Measurements from ENCODE around the gene THBS3. TPM values are rescaled to one million over a fixed set of nuclear protein-coding genes. Genes with fewer than 3 reads are reported as not detected.
A peak's percentile ranks its signal among the peaks of the same experiment; 100 is the strongest.

THBS3 gene
- total and polyA plus RNA-seq, 2 of the 13 experiments (the other 11 are each of a cell fraction or from before 2014, with no cell fraction given), result 0.86 to 3.6 TPM

DNA sequence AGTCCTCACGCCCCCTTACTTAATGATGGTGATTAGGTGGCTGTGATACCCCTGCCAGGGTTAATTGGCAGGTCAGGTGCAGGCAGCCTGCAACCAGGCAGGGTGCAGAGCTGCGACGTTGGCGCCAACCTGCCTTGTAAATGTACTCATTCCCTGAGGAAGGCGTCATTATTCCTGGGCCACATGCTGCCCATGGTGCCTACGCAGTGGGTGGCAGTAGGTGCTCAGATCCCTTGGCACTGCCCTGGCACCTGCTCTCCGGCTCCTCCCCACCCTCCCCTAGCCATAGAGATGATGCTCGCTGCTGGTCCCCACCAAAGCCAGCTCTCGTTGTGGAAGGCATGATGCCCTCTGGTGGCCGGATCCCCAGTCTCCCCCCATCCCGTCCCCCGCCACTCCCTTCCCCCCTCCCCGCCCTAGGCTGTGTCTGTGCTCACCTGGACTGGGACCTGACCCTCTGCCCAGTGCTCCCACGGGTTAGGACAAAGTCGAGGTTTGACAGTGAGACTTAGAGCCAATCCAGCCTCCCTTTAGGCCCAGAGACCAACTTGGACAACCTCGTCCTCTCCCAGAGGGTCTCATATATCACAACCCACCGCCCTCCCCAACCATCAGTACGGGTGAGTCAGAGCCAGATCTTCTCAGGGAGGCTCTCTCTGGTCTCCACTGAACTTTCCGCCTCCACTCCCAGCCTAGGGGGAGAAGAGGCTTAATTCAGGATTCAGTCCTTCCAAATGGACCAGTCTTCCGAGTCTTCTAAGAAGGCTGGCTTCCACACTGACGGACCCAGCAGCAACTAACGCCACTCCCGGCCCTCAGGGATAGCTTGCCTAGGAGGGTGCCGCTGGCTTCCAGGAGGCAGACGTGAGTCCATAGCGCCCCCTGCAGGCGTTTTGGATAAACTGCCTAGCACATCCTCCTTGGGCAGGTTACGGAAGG lies 40.3 kb downstream of the THBS3 start (continued):
- TF ChIP-seq, protein P1, sequence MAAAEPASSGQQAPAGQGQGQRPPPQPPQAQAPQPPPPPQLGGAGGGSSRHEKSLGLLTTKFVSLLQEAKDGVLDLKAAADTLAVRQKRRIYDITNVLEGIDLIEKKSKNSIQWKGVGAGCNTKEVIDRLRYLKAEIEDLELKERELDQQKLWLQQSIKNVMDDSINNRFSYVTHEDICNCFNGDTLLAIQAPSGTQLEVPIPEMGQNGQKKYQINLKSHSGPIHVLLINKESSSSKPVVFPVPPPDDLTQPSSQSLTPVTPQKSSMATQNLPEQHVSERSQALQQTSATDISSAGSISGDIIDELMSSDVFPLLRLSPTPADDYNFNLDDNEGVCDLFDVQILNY (CRISPR knock-in tag; conservative IDR thresholded peaks at IDR 0.05), result no peak
- TF ChIP-seq ZNF430 (CRISPR knock-in tag; IDR thresholded peaks at IDR 0.05), result no peak
- TF ChIP-seq, protein P2, sequence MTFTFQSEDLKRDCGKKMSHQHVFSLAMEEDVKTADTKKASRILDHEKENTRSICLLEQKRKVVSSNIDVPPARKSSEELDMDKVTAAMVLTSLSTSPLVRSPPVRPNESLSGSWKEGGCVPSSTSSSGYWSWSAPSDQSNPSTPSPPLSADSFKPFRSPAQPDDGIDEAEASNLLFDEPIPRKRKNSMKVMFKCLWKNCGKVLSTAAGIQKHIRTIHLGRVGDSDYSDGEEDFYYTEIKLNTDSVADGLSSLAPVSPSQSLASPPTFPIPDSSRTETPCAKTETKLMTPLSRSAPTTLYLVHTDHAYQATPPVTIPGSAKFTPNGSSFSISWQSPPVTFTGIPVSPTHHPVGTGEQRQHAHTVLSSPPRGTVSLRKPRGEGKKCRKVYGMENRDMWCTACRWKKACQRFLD (CRISPR knock-in tag; IDR thresholded peaks at IDR 0.05; ENCODE audit: borderline replicate concordance), result no peak
- no peak for TF ChIP-seq ELF4 (CRISPR knock-in tag; IDR thresholded peaks at IDR 0.05; ENCODE audit: borderline replicate concordance)
- TF ChIP-seq ZNF446 (CRISPR knock-in tag; IDR thresholded peaks at IDR 0.05), result no peak
- TF ChIP-seq NFIC (IDR thresholded peaks at IDR 0.05; ENCODE audit: low read length), result no peak
- TF ChIP-seq ZNF761 (CRISPR knock-in tag; conservative IDR thresholded peaks at IDR 0.05), result no peak
- 0 out of 2 replicates have a peak, but pooled peaks have one; percentile 36 for TF ChIP-seq HDAC2 (CRISPR knock-in tag; IDR thresholded peaks at IDR 0.05)
- no peak for TF ChIP-seq NFYC (CRISPR knock-in tag; IDR thresholded peaks at IDR 0.05)
- no peak for TF ChIP-seq FOXA1 (IDR thresholded peaks at IDR 0.05)
- no peak for TF ChIP-seq FOXA1 (CRISPR knock-in tag; IDR thresholded peaks at IDR 0.05)
- TF ChIP-seq, protein P3, sequence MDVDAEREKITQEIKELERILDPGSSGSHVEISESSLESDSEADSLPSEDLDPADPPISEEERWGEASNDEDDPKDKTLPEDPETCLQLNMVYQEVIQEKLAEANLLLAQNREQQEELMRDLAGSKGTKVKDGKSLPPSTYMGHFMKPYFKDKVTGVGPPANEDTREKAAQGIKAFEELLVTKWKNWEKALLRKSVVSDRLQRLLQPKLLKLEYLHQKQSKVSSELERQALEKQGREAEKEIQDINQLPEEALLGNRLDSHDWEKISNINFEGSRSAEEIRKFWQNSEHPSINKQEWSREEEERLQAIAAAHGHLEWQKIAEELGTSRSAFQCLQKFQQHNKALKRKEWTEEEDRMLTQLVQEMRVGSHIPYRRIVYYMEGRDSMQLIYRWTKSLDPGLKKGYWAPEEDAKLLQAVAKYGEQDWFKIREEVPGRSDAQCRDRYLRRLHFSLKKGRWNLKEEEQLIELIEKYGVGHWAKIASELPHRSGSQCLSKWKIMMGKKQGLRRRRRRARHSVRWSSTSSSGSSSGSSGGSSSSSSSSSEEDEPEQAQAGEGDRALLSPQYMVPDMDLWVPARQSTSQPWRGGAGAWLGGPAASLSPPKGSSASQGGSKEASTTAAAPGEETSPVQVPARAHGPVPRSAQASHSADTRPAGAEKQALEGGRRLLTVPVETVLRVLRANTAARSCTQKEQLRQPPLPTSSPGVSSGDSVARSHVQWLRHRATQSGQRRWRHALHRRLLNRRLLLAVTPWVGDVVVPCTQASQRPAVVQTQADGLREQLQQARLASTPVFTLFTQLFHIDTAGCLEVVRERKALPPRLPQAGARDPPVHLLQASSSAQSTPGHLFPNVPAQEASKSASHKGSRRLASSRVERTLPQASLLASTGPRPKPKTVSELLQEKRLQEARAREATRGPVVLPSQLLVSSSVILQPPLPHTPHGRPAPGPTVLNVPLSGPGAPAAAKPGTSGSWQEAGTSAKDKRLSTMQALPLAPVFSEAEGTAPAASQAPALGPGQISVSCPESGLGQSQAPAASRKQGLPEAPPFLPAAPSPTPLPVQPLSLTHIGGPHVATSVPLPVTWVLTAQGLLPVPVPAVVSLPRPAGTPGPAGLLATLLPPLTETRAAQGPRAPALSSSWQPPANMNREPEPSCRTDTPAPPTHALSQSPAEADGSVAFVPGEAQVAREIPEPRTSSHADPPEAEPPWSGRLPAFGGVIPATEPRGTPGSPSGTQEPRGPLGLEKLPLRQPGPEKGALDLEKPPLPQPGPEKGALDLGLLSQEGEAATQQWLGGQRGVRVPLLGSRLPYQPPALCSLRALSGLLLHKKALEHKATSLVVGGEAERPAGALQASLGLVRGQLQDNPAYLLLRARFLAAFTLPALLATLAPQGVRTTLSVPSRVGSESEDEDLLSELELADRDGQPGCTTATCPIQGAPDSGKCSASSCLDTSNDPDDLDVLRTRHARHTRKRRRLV (CRISPR knock-in tag; IDR thresholded peaks at IDR 0.05), result no peak
- TF ChIP-seq YY1 (IDR thresholded peaks at IDR 0.05; ENCODE audit: insufficient read depth, insufficient replicate concordance, low read depth, low read length), result peak; percentile 31
- 0 out of 2 replicates have a peak, but pooled peaks have one; percentile 1 for TF ChIP-seq ZNF333 (CRISPR knock-in tag; IDR thresholded peaks at IDR 0.05; ENCODE audit: borderline replicate concordance)
- no peak for TF ChIP-seq SOX5 (CRISPR knock-in tag; IDR thresholded peaks at IDR 0.05; ENCODE audit: borderline replicate concordance)
- TF ChIP-seq, protein P4, sequence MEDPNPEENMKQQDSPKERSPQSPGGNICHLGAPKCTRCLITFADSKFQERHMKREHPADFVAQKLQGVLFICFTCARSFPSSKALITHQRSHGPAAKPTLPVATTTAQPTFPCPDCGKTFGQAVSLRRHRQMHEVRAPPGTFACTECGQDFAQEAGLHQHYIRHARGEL (CRISPR knock-in tag; IDR thresholded peaks at IDR 0.05), result no peak
- TF ChIP-seq, protein P5, sequence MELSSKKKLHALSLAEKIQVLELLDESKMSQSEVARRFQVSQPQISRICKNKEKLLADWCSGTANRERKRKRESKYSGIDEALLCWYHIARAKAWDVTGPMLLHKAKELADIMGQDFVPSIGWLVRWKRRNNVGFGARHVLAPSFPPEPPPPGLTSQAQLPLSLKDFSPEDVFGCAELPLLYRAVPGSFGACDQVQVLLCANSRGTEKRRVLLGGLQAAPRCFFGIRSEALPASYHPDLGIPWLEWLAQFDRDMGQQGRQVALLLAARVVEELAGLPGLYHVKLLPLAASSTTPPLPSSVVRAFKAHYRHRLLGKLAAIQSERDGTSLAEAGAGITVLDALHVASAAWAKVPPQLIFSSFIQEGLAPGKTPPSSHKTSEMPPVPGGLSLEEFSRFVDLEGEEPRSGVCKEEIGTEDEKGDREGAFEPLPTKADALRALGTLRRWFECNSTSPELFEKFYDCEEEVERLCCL (CRISPR knock-in tag; IDR thresholded peaks at IDR 0.05; ENCODE audit: borderline replicate concordance), result no peak
- TF ChIP-seq ZMAT3 (CRISPR knock-in tag; conservative IDR thresholded peaks at IDR 0.05), result no peak
- no peak for TF ChIP-seq MAFK (conservative IDR thresholded peaks at IDR 0.05 in 1 of 2, IDR thresholded peaks at IDR 0.05 in 1 of 2; ENCODE audit: low read length in 2 of 2)
- TF ChIP-seq PPARG (CRISPR knock-in tag; conservative IDR thresholded peaks at IDR 0.05), result peak; percentile 59; the same call in 1 of the 2 replicates
